Stimulated activated effector memory CD8-positive, alpha-beta T cell treated with anti-CD3 and anti-CD28 coated beads, Interleukin-12 subunit alpha, Interleukin-12 subunit beta, amount 100 ng/mL, for 72 hours (primary cell): ENCODE results near the gene EIF4G2.

Experiments
- ATAC-seq: fragments of 150-1000 bp; cut with Tn5 transposase; 2 replicates; pipeline ENCODE4 v1.10.0; 2021
- DNase-seq, 2 donors: peaks; one replicate each; pipeline ENCODE4 v3.0.0; 2021 to 2022; ENCODE audit warnings: low spot score in 2 of 2
- H3K27ac Mint-ChIP-seq: one replicate; pipeline ENCODE4 v1.8.0; 2022; ENCODE audit warnings: mild to moderate bottlenecking, mixed read lengths
- H3K36me3 Mint-ChIP-seq: one replicate; pipeline ENCODE4 v1.8.0; 2022; ENCODE audit warnings: mild to moderate bottlenecking, mixed read lengths
- H3K4me1 Mint-ChIP-seq: one replicate; pipeline ENCODE4 v1.8.0; 2022; ENCODE audit warnings: mixed read lengths
- H3K4me3 Mint-ChIP-seq: one replicate; pipeline ENCODE4 v1.8.0; 2022; ENCODE audit warnings: mild to moderate bottlenecking, mixed read lengths
- H3K9me3 Mint-ChIP-seq: one replicate; pipeline ENCODE4 v1.8.0; 2022; ENCODE audit warnings: mixed read lengths

Gene EIF4G2

DNA sequence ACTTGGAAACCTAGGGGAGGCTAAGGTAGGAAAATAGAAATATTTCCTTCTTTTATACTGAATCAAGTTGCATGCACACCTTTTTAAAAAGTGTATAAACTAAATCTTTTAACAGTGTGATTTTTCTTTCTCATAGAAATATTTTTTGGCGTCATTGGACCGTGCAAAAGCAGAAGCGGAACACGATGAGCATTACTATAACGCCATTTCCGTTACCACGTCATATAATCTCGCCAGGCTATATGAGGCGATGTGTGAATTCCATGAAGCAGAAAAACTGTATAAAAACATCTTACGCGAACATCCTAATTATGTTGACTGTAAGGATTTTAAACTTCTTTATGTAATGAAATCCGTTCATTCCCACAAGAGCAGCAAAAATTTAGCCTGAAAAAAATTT is 44.3 kb downstream of the EIF4G2 start:
- H3K36me3 Mint-ChIP-seq: no peaks in the 10 kb centered on the region
- no peak overlapping the region for H3K27ac Mint-ChIP-seq
- DNase-seq (no peak), ATAC-seq (no peak)
- no peak overlapping the region for H3K4me3 Mint-ChIP-seq
- H3K4me1 Mint-ChIP-seq: peaks cover 4% of the 10 kb centered on the region
- no peaks in the 10 kb centered on the region for H3K9me3 Mint-ChIP-seq

DNA sequence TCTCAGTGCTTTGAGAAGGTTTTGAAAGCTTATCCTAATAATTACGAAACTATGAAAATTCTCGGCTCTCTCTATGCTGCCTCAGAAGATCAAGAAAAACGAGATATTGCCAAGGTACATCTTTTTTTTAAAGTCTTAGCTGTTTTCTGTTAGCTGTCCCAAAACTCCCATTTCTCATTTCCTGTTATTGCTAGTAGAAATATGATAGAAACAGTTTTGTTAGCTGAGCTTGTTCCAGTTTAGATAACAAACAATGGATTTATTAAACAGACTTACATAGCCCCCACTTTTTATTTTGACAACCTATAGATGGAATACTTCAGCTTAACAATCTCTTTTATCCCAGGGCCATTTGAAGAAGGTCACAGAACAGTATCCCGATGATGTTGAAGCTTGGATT is 45.0 kb downstream of the EIF4G2 start:
- ATAC-seq: no peak
- Mint-ChIP-seq H3K9me3 (no peaks in the 10 kb centered on the region), H3K36me3 (no peaks in the 10 kb centered on the region), H3K4me1 (peaks cover 4% of the 10 kb centered on the region), H3K4me3 (no peak overlapping the region), H3K27ac (no peak overlapping the region)
- no peak for DNase-seq

DNA sequence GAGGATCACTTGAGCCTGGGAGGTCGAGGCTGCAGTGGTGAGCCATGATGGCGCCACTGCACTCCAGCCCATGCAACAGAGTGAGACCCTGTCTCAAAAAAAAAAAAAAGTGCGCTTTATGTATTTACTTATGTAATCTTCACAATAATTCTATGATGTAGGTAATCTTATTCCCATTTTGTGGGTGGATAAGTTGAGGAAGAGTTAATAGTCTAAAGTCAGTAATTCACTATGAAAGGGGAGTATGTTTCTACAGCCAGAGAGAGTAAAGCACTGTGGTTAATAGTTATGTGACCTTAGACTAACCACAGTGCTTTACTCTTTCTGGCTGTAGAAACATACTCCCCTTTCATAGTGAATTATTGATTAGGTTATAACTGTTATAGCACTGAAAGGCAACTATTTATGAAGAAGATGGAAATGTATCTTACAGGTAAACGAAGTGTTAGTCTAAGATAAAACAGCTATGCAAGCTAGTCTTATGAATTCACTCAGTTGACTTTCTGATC is 45.8 kb downstream of the EIF4G2 start:
- DNase-seq (no peak), ATAC-seq (no peak)
- Mint-ChIP-seq H3K4me3 (no peak overlapping the region), H3K9me3 (no peaks in the 10 kb centered on the region), H3K36me3 (no peaks in the 10 kb centered on the region), H3K4me1 (peaks cover 4% of the 10 kb centered on the region), H3K27ac (no peak overlapping the region)

DNA sequence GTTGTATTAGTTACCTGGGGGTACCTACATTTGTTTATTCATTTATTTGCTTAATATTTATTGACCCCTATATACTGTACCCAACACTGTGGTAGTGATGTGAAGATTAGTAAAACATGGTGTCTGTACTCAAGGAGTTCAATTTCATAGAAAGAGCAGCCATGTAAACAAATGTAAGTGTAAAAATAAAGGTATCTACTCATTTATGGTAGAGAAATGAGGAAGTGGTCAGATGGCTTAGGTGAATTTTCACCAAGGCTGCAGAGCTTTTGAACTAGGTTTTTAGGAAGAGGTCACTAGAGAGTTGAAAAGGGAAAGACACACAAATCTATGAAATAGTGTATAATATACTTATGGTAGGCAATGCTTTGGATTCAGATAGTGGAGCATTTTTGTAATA is 46.5 kb downstream of the EIF4G2 start:
- DNase-seq (no peak), ATAC-seq (no peak)
- H3K36me3 Mint-ChIP-seq: no peaks in the 10 kb centered on the region
- H3K4me3 Mint-ChIP-seq: no peak overlapping the region
- peaks cover 4% of the 10 kb centered on the region for H3K4me1 Mint-ChIP-seq
- no peaks in the 10 kb centered on the region for H3K9me3 Mint-ChIP-seq
- H3K27ac Mint-ChIP-seq: no peak overlapping the region

DNA sequence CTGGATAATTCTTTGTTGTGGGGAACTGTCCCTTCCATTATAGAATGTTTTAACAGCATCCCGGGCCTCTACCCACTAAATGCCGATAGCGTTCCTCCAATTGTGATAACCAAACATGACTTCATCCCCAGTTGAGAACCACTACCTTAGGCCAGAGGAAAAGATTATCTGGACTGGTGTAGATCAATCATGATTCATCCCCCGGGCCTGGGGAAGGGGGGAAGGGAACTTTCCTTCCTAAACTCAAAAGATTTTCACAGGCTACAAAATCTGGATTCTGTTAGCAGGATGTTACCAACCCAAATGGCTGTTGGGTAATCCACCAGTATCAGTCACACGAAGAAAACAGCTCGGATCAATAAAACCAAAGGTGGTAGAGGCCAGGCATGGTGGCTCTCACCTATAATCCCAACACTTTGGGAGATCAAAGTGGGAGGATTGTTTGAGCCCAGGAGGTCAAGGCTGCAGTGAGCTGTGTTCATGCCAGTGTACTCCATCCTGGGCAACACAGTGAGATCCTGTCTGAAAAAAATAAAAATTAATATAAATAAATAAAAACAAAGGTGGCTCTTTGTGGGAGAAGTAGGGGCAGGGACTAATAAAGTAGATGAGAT is 47.5 kb downstream of the EIF4G2 start:
- Mint-ChIP-seq H3K4me1 (peaks cover 4% of the 10 kb centered on the region), H3K27ac (no peak overlapping the region), H3K4me3 (no peak overlapping the region), H3K36me3 (no peaks in the 10 kb centered on the region), H3K9me3 (no peaks in the 10 kb centered on the region)
- no peak for ATAC-seq
- no peak for DNase-seq

DNA sequence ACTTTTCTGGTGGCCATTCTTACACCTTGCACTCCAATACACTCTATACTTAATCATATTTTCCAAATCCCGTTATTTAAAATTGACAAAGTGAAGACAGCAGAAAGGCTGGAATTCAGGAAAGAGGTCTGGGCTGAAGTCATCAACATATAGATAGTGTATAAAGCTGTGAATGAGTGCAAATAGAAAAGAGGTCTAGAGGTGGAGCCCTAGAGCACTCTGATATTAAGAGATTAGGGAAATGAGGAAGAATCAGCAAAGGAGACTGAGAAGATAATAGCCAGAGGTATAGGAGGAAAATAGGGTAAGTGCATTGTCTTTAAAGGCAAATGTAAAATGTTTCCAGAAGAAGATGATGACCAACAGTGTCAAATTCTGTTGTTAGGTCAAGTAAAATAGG is 49.8 kb downstream of the EIF4G2 start:
- no peak for ATAC-seq
- Mint-ChIP-seq H3K36me3 (no peaks in the 10 kb centered on the region), H3K9me3 (no peaks in the 10 kb centered on the region), H3K27ac (no peak overlapping the region), H3K4me3 (no peak overlapping the region), H3K4me1 (peaks cover 4% of the 10 kb centered on the region)
- DNase-seq: no peak

DNA sequence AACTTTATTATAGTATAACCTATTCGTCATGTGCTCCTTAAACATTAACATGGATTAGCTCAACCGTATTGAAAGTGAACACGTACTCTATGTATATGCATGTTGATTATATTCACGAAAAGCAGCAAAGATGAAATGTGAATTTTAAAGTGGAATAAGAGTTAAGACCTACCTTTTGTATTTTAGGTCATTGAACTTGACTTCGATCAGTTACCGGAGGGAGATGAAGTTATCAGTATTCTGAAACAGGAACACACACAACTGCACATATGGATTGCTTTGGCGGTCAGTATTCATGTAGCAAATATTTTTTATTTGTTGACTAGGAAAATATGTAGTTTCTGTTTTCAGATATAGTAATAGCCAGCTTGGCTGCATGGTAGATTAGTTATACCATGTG is 56.2 kb downstream of the EIF4G2 start:
- peak overlapping the region; percentile 90 for H3K4me3 Mint-ChIP-seq
- DNase-seq: no peak
- no peak for ATAC-seq
- peaks cover 9% of the 10 kb centered on the region for H3K36me3 Mint-ChIP-seq
- no peak overlapping the region for H3K27ac Mint-ChIP-seq
- H3K9me3 Mint-ChIP-seq: no peaks in the 10 kb centered on the region
- peaks cover 18% of the 10 kb centered on the region for H3K4me1 Mint-ChIP-seq

DNA sequence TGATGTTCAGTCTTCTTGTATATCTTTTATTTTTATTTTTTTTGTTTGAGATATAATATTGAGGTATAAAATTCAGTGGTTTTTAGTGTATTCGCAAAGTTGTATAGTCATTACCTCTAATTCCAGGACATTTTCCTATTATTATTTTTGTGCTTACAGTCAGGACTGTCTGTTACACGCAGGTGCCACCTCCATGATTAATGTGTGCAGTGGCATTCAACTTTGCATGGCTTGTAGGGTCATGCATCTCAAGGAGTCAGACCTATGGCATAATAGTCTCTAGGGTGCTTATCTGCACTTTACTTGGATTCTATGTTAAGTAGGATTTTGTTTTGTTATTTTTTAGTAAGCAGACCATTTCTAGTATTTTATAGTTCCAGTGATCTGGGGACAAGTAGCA is 56.7 kb downstream of the EIF4G2 start:
- Mint-ChIP-seq H3K9me3 (no peaks in the 10 kb centered on the region), H3K36me3 (peaks cover 9% of the 10 kb centered on the region), H3K4me3 (peak overlapping the region; percentile 90), H3K4me1 (peaks cover 18% of the 10 kb centered on the region), H3K27ac (peak overlapping the region; percentile 91)
- no peak for ATAC-seq
- no peak for DNase-seq

DNA sequence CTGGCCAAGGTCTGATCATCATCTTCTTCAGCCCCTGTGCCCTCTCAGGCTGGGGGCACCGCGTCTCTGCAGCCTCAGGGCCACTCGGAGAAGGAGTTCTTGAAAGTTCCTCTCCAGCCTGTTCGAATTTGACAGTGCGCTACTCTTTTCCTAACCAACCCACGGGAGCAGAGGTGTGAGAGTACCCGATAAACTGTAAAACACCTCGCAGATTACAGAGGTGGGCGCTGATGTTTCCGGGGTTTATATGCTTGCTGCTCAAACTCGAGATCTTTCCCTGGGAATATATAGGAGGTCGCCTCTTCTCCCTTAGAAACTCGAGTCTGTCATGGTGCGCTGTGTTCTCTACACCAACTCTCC is 57.2 kb downstream of the EIF4G2 start:
- ATAC-seq: no peak
- Mint-ChIP-seq H3K4me3 (peak overlapping the region; percentile 90), H3K4me1 (peaks cover 18% of the 10 kb centered on the region), H3K9me3 (no peaks in the 10 kb centered on the region), H3K36me3 (peaks cover 9% of the 10 kb centered on the region), H3K27ac (peak overlapping the region; percentile 91)
- DNase-seq: no peak

DNA sequence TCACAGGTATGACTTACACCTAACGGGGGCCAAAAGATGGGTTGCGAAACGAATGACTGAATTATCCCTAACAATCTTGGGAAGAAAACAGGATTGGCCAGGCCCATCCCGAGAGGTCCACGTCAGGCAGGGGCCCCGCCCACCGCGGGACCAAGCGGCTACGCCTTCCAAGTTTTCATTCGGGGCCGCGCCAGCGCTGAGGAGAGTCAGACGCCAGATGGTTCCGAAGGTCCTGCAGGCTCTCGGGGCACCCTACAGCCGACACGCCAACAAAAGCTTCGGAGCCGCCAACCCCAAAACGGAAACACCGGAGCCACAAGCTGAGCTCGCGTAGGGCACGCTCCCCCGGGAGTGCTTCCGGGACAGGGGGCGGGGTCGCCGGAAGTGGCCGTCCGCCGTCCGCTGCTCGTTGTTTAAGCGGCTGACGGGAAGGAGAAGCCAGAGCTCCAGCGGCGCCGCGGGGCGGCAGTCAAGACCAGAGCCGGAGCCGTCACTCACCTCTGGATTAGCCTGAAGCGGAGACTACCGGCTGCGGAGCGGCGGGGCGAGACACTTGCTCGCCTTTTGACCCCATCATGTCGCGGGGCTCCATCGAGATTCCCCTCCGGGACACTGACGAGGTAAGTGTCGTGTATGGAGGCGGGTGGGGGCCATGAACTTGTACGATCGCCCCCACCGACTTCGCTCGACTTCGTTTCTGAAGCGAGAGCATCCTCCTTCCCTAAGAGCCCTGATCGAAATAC is 57.7 kb downstream of the EIF4G2 start, which contains the start of gene CTR9:
TSS of gene CTR9 (plus strand) at position 409 of the 743 bp plus-strand sequence. CDS start at position 576, 167 bp downstream.
- H3K4me3 Mint-ChIP-seq: peak within 1 kb of the TSS; percentile 90
- peaks cover 9% of the 10 kb centered on the region for H3K36me3 Mint-ChIP-seq
- no peaks in the 10 kb centered on the region for H3K9me3 Mint-ChIP-seq
- DNase-seq (peak; percentile 85 to 95), ATAC-seq (peak; percentile 98)
- peaks cover 18% of the 10 kb centered on the region for H3K4me1 Mint-ChIP-seq
- peak within 1 kb of the TSS; percentile 91 for H3K27ac Mint-ChIP-seq

DNA sequence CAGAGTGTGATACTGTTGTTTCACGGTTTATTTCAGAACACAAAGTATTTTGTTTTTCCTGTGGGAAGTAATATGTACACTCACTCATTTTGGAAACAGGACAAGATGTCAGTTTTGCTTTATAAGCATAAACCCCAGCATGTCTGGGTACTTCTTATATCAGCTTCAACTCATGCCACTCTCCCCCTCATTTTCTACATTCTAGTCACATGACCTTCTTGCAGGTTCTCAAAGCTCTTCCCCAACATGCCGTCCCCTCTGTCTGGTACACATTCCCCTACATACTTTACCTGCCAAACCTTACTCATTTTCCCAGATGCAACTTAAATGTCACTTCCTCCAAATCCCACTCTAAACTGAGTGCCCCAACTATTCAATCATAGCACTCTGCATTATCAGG is 59.2 kb downstream of the EIF4G2 start:
- Mint-ChIP-seq H3K4me3 (no peak overlapping the region), H3K9me3 (no peaks in the 10 kb centered on the region), H3K27ac (no peak overlapping the region), H3K4me1 (peaks cover 18% of the 10 kb centered on the region), H3K36me3 (peaks cover 9% of the 10 kb centered on the region)
- no peak for DNase-seq
- ATAC-seq: no peak

DNA sequence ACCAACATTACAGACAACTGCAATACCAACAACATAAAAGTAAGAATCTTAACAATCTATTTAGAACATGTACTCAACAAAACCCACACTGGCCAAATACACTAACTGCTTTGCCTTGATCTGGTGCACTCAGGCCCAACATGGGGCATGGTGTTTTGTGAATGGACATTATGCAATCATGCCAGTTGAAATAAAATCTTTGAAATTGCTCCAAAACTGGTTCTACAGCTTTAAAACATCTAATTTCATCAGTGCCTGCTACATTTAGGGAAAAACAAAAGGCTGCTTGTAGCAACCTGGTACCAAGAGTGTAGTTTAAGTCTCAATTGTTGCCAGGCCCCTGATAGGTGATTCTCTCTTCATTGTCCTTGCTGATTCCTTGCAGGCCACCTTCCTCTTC is 61.0 kb downstream of the EIF4G2 start:
- no peak overlapping the region for H3K4me3 Mint-ChIP-seq
- peaks cover 9% of the 10 kb centered on the region for H3K36me3 Mint-ChIP-seq
- H3K27ac Mint-ChIP-seq: no peak overlapping the region
- DNase-seq (no peak), ATAC-seq (no peak)
- peaks cover 35% of the 10 kb centered on the region for H3K4me1 Mint-ChIP-seq
- H3K9me3 Mint-ChIP-seq: no peaks in the 10 kb centered on the region
